ENCODE results near the gene IGFBP3. TPM values are rescaled to one million over a fixed set of nuclear protein-coding genes. Genes with fewer than 3 reads are reported as not detected.

Gene IGFBP3
- total RNA-seq, 6 experiments from 2014 or later: 85.9 to 321 (median 183) TPM

DNA sequence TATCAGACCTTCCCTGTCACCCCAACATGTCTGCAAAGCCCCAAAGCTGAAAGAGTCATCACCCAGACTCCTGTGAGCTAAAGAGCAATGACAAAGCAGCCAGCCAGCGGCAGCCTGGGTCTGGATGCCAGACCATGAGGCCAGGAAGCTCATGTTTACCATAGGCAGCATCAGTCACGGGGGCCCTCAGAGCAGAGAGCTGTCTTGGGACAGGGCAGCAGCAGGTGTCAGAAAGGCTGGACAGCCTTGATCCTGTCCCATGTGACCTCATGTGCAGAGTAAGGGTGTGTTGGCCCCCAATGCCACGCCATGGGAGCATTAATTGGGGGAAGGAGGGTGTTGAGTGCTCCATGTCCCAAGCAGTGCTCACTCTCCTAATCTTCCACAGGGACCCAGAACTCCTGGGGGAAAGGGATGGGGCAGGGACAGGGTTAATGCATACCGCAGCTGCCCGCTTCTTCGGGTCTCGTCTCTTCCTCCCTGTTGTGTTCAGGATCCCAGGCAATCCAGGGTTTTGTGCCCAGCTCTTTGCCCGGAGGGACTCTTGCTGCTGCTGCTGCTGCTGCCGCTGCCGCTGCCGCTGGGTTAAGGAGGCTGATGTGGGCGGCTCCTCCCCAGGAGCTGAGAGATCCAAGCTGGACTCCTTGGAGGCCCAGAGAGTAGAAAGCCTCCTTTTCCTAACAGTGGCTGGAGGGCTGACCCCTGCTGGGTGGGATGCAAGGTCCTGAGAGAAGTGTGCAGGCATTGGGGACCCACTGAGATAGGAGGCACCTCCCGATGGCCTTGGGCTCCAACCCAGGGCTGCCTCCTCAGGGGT, 55.3 kb downstream of the IGFBP3 start:
- intact Hi-C loops (cut with DNase I): loop anchor here in 1 of 2 donors (10.0 kb wide), 1 partner anchor 711 kb away; the partner anchor contains the start of gene RAMP3
- ATAC-seq: no peak

GRCh38 chr7:45863715-45864114, 57.4 kb downstream of the IGFBP3 start:
- no peaks in the 10 kb centered on the region for H3K36me3 ChIP-seq
- TF ChIP-seq CTCF (IDR thresholded peaks at IDR 0.05) (no peak), POLR2A (IDR thresholded peaks at IDR 0.05) (no peak)
- no peak overlapping the region for H3K4me3 ChIP-seq
- no peaks in the 10 kb centered on the region for H3K9me3 ChIP-seq
- ATAC-seq: no peak
- no peak for DNase-seq
- no peak overlapping the region for H3K27ac ChIP-seq
- WGBS (ENCODE audit: insufficient coverage, low coverage, low lambda C conversion rate, missing lambda C conversion rate): no CpG with 5 or more reads among the region's 9 CpGs
- intact Hi-C loops (cut with DNase I): loop anchor here in 1 of 2 donors (5.0 to 10.0 kb wide), 2 partner anchors 201 to 709 kb away; partner anchors contain the start of gene RAMP3
- H3K27me3 ChIP-seq: no peaks in the 10 kb centered on the region
- H3K4me1 ChIP-seq: no peaks in the 10 kb centered on the region

More for the DNA sequence above, 55.3 kb downstream of the IGFBP3 start:
- DNase-seq: no peak
- Histone ChIP-seq H3K9me3 (no peaks in the 10 kb centered on the region), H3K27ac (no peak overlapping the region), H3K27me3 (no peaks in the 10 kb centered on the region), H3K36me3 (no peaks in the 10 kb centered on the region), H3K4me3 (no peak overlapping the region), H3K4me1 (no peaks in the 10 kb centered on the region)
- WGBS (ENCODE audit: insufficient coverage, low coverage, low lambda C conversion rate, missing lambda C conversion rate): no CpG with 5 or more reads among the region's 13 CpGs
- no peak for TF ChIP-seq CTCF (IDR thresholded peaks at IDR 0.05)
- TF ChIP-seq POLR2A (IDR thresholded peaks at IDR 0.05): no peak

Other genes with a start within 250 kb of the IGFBP3 start
- gene CCDC201, start 48.2 kb downstream of the IGFBP3 start, total RNA-seq: under 1 TPM in 1 of 6 experiments, not detected in 5; 0.07 TPM
- 100 to 1,000 TPM in 5 of 6 experiments, 1 to 10 TPM in 1; 7.7 to 566 (median 283) TPM for gene IGFBP1, start 32.8 kb downstream of the IGFBP3 start, total RNA-seq

Measured in right lobe of liver (tissue), 6 donors.